ENCODE data around the gene PROP1.
"Not testable (repeated sequence)": the region's sequence is repeated elsewhere in the genome, so short reads cannot be mapped to it uniquely, and the experiment has no call there.

The PROP1 gene

DNA sequence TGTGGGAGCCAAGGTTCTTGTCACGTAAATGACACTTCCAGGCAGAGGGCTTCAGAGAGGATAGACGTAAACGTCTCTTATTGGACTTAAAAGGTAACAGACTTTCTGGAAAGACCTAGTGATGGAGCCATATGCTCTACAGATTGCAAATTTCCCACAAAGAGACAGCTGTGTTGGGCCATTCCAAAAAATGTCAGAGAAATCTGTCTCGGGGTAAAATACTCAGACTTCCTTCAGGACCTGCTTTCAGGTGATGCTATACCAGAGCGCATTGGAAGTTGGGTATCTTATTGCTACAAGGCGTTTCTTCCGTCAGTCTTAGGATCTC is 29.2 kb downstream of the PROP1 start:
- no peak overlapping the region for H3K27ac ChIP-seq (ENCODE audit: low read depth in 2 of 2, low read length in 2 of 2)
- H3K4me3 ChIP-seq (ENCODE audit: low read length in 2 of 2), result no peak overlapping the region
- H3K9me3 ChIP-seq (ENCODE audit: control insufficient read depth in 2 of 2, low read length in 2 of 2), result no peaks in the 10 kb centered on the region
- H3K36me3 ChIP-seq (ENCODE audit: control insufficient read depth in 2 of 2, insufficient read depth in 2 of 2, low read length in 2 of 2), result no peaks in the 10 kb centered on the region
- no peaks in the 10 kb centered on the region for H3K4me1 ChIP-seq (ENCODE audit: control insufficient read depth in 2 of 2, insufficient read depth in 2 of 2, low read length in 2 of 2)
- H3K27me3 ChIP-seq (ENCODE audit: control insufficient read depth in 2 of 2, insufficient read depth in 2 of 2, low read length in 2 of 2), result no peaks in the 10 kb centered on the region
- no peak overlapping the region for H3K9ac ChIP-seq (ENCODE audit: low read depth in 1 of 2, low read length in 2 of 2)

DNA sequence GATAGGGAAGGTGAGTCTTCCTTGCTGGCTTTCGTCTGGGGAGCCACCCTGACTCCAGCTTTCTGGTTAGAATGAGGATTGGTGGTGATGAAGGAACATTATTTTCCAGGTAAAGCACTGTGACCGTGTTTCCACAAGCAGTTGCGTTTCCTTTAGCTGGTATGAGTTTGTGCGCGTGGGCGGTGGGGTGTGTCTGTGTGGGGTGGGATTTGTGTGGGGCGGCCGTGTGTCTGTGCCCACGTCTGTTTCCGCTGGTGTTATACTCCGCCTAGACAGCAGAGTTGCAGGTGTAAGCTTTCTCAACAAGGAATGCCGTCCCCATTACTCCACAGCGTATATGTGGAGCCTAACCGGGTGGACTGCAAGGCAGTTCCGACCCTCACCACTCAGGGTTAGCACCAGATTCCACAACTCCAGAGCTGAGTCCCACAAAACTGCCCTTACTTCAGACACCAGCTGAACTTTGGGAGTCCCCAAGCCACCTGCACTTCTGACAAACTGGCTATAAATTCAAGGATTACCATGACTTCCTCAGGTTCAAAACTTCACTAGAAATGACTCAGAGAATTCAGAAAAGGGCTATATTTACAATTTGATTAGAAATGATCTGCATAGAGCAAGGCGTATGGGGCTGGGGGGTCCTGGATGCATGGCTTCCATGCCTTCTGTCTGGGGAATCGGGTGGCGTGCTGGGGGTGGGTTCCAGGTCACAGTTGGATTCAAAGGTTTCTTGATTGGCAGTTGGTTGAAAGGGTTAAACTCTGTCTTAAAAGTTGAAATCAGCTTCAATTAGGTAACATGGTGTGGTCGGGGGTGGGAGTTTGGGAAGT is 29.8 kb downstream of the PROP1 start:
- no peaks in the 10 kb centered on the region for H3K36me3 ChIP-seq (ENCODE audit: control insufficient read depth in 2 of 2, insufficient read depth in 2 of 2, low read length in 2 of 2)
- H3K9ac ChIP-seq (ENCODE audit: low read depth in 1 of 2, low read length in 2 of 2), result no peak overlapping the region
- H3K4me1 ChIP-seq (ENCODE audit: control insufficient read depth in 2 of 2, insufficient read depth in 2 of 2, low read length in 2 of 2), result no peaks in the 10 kb centered on the region
- H3K4me3 ChIP-seq (ENCODE audit: low read length in 2 of 2), result no peak overlapping the region
- no peaks in the 10 kb centered on the region for H3K27me3 ChIP-seq (ENCODE audit: control insufficient read depth in 2 of 2, insufficient read depth in 2 of 2, low read length in 2 of 2)
- no peaks in the 10 kb centered on the region for H3K9me3 ChIP-seq (ENCODE audit: control insufficient read depth in 2 of 2, low read length in 2 of 2)
- no peak overlapping the region for H3K27ac ChIP-seq (ENCODE audit: low read depth in 2 of 2, low read length in 2 of 2)

DNA sequence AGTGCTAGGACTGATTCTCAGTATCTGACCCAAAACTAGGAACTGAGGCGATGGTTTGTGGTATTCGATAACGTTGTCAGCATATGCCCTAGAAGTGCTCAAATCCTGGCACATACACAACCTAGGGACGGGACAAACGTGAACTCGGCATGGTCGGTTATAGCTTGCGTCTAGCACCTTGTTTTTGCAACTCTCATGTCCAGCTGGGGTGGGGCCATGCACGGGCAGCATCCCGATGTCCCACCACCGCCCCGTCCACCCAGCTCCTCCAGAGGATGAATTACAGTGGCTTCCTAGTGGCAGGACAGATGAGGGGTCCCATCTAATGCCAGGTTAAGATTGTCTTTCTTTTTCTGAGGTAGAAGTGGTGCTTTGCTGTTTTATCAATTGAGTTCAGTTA is 31.6 kb downstream of the PROP1 start:
- no peaks in the 10 kb centered on the region for H3K4me1 ChIP-seq (ENCODE audit: control insufficient read depth in 2 of 2, insufficient read depth in 2 of 2, low read length in 2 of 2)
- H3K27ac ChIP-seq (ENCODE audit: low read depth in 2 of 2, low read length in 2 of 2), result no peak overlapping the region
- H3K27me3 ChIP-seq (ENCODE audit: control insufficient read depth in 2 of 2, insufficient read depth in 2 of 2, low read length in 2 of 2), result no peaks in the 10 kb centered on the region
- no peaks in the 10 kb centered on the region for H3K9me3 ChIP-seq (ENCODE audit: control insufficient read depth in 2 of 2, low read length in 2 of 2)
- H3K4me3 ChIP-seq (ENCODE audit: low read length in 2 of 2), result no peak overlapping the region
- H3K9ac ChIP-seq (ENCODE audit: low read depth in 1 of 2, low read length in 2 of 2), result no peak overlapping the region
- H3K36me3 ChIP-seq (ENCODE audit: control insufficient read depth in 2 of 2, insufficient read depth in 2 of 2, low read length in 2 of 2), result no peaks in the 10 kb centered on the region

DNA sequence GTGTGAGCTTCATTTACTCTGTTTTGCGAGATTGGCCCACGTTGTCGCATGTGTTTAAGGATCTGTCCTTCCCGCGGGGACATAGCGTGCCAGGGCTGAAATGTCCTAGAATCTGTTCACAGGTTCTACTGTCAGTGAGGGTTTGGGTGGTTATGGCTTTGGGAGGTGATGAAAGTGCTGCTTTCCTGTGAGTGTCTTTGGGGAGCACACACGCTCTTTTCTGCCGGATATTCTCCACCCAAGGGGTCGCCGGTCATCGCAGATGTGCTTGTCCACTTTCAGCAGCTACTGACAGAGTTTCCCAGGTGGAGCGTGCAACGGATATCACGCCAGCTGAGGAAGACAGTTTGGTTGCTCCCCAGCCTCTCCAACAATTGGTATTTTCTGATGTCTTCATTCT is 32.1 kb downstream of the PROP1 start:
- Histone ChIP-seq H3K27me3 (ENCODE audit: control insufficient read depth in 2 of 2, insufficient read depth in 2 of 2, low read length in 2 of 2) (no peaks in the 10 kb centered on the region), H3K9ac (ENCODE audit: low read depth in 1 of 2, low read length in 2 of 2) (no peak overlapping the region), H3K4me1 (ENCODE audit: control insufficient read depth in 2 of 2, insufficient read depth in 2 of 2, low read length in 2 of 2) (no peaks in the 10 kb centered on the region), H3K9me3 (ENCODE audit: control insufficient read depth in 2 of 2, low read length in 2 of 2) (no peaks in the 10 kb centered on the region), H3K4me3 (ENCODE audit: low read length in 2 of 2) (no peak overlapping the region), H3K27ac (ENCODE audit: low read depth in 2 of 2, low read length in 2 of 2) (no peak overlapping the region), H3K36me3 (ENCODE audit: control insufficient read depth in 2 of 2, insufficient read depth in 2 of 2, low read length in 2 of 2) (no peaks in the 10 kb centered on the region)

DNA sequence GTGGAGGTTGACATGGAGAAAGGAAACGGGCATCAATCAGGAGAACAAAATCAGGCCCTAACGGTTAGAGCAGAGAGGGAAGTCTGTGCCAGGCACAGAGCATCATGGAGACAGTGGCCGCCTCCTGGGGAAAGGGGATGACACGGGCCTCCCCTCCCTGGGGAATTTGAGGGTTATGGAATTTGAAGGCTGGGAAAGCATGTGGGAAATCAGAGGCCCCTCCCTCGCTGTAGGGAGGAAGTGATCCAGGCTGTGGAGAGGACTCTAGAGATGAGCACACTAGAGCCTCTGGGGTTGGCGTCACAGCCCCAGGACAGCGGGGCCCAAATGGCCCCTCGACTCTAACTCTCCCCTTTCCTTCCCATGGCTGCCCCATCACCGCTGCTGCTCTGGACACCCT is 36.7 kb downstream of the PROP1 start:
- no peak overlapping the region for H3K27ac ChIP-seq (ENCODE audit: low read depth in 2 of 2, low read length in 2 of 2)
- H3K4me1 ChIP-seq (ENCODE audit: control insufficient read depth in 2 of 2, insufficient read depth in 2 of 2, low read length in 2 of 2), result no peaks in the 10 kb centered on the region
- no peak overlapping the region for H3K9ac ChIP-seq (ENCODE audit: low read depth in 1 of 2, low read length in 2 of 2)
- H3K4me3 ChIP-seq (ENCODE audit: low read length in 2 of 2), result no peak overlapping the region
- H3K9me3 ChIP-seq (ENCODE audit: control insufficient read depth in 2 of 2, low read length in 2 of 2), result no peaks in the 10 kb centered on the region
- H3K27me3 ChIP-seq (ENCODE audit: control insufficient read depth in 2 of 2, insufficient read depth in 2 of 2, low read length in 2 of 2), result no peaks in the 10 kb centered on the region
- H3K36me3 ChIP-seq (ENCODE audit: control insufficient read depth in 2 of 2, insufficient read depth in 2 of 2, low read length in 2 of 2), result no peaks in the 10 kb centered on the region

- no peaks in the 10 kb centered on the region for H3K36me3 ChIP-seq (ENCODE audit: control insufficient read depth in 2 of 2, insufficient read depth in 2 of 2, low read length in 2 of 2)
- H3K9me3 ChIP-seq (ENCODE audit: control insufficient read depth in 2 of 2, low read length in 2 of 2), result no peaks in the 10 kb centered on the region
- no peak overlapping the region for H3K9ac ChIP-seq (ENCODE audit: low read depth in 1 of 2, low read length in 2 of 2)
- H3K27me3 ChIP-seq (ENCODE audit: control insufficient read depth in 2 of 2, insufficient read depth in 2 of 2, low read length in 2 of 2), result no peaks in the 10 kb centered on the region
- H3K27ac ChIP-seq (ENCODE audit: low read depth in 2 of 2, low read length in 2 of 2), result no peak overlapping the region
- H3K4me3 ChIP-seq (ENCODE audit: low read length in 2 of 2), result no peak overlapping the region
- no peaks in the 10 kb centered on the region for H3K4me1 ChIP-seq (ENCODE audit: control insufficient read depth in 2 of 2, insufficient read depth in 2 of 2, low read length in 2 of 2)
These were observed 37.3 kb downstream of the PROP1 start for GRCh38 chr5:177958696-177959095.

GRCh38 chr5:177957241-177957640 is 38.8 kb downstream of the PROP1 start:
- H3K36me3 ChIP-seq (ENCODE audit: control insufficient read depth in 2 of 2, insufficient read depth in 2 of 2, low read length in 2 of 2), result no peaks in the 10 kb centered on the region
- H3K27me3 ChIP-seq (ENCODE audit: control insufficient read depth in 2 of 2, insufficient read depth in 2 of 2, low read length in 2 of 2), result no peaks in the 10 kb centered on the region
- no peak overlapping the region for H3K9ac ChIP-seq (ENCODE audit: low read depth in 1 of 2, low read length in 2 of 2)
- H3K4me1 ChIP-seq (ENCODE audit: control insufficient read depth in 2 of 2, insufficient read depth in 2 of 2, low read length in 2 of 2), result no peaks in the 10 kb centered on the region
- H3K27ac ChIP-seq (ENCODE audit: low read depth in 2 of 2, low read length in 2 of 2), result no peak overlapping the region
- no peak overlapping the region for H3K4me3 ChIP-seq (ENCODE audit: low read length in 2 of 2)
- H3K9me3 ChIP-seq (ENCODE audit: control insufficient read depth in 2 of 2, low read length in 2 of 2), result no peaks in the 10 kb centered on the region

DNA sequence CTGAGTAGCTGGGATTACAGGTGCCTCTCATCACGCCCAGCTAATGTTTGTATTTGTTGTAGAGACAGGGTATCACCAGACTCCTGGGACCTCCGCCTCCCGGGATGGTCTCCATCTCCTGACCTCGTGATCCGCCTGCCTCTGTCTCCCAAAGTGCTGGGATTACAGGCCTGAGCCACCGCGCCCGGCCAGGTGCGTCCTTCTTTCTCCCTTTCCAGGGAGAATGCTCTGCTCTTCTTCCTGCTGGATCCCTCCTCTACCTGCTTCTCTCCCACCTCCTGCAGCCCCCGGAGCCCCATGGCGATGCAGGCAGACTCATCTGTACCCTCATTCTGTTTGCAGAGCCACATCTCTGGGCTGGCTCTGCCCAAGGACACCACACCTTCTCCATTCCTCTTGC is 42.9 kb downstream of the PROP1 start:
- not testable (repeated sequence) for H3K36me3 ChIP-seq (ENCODE audit: control insufficient read depth in 2 of 2, insufficient read depth in 2 of 2, low read length in 2 of 2); H3K27ac ChIP-seq (ENCODE audit: low read depth in 2 of 2, low read length in 2 of 2); H3K9me3 ChIP-seq (ENCODE audit: control insufficient read depth in 2 of 2, low read length in 2 of 2); H3K4me3 ChIP-seq (ENCODE audit: low read length in 2 of 2); H3K27me3 ChIP-seq (ENCODE audit: control insufficient read depth in 2 of 2, insufficient read depth in 2 of 2, low read length in 2 of 2); H3K4me1 ChIP-seq (ENCODE audit: control insufficient read depth in 2 of 2, insufficient read depth in 2 of 2, low read length in 2 of 2); H3K9ac ChIP-seq (ENCODE audit: low read depth in 1 of 2, low read length in 2 of 2)

DNA sequence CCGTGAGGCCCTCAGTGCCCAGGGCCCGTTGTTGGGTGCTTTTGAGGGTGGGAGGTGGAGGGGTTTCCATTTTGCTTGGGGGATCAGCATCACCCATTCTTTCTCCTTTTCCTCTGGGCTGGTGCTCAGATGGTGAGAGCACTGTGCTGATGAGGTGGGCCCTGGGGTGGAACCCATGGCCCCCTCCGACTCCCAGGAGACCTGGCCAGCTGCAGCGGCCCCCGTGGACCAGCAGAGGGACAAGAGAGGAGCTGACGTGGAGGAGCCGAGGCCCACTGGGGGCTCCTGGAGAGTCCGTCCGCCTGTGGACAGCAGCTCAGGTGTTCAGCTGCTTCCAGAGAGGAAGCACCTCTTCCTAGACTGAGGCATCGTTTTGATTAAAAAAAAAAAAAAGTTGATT is 46.4 kb downstream of the PROP1 start:
- not testable (repeated sequence) for H3K36me3 ChIP-seq (ENCODE audit: control insufficient read depth in 2 of 2, insufficient read depth in 2 of 2, low read length in 2 of 2); H3K27me3 ChIP-seq (ENCODE audit: control insufficient read depth in 2 of 2, insufficient read depth in 2 of 2, low read length in 2 of 2); H3K9ac ChIP-seq (ENCODE audit: low read depth in 1 of 2, low read length in 2 of 2); H3K4me3 ChIP-seq (ENCODE audit: low read length in 2 of 2); H3K27ac ChIP-seq (ENCODE audit: low read depth in 2 of 2, low read length in 2 of 2); H3K9me3 ChIP-seq (ENCODE audit: control insufficient read depth in 2 of 2, low read length in 2 of 2); H3K4me1 ChIP-seq (ENCODE audit: control insufficient read depth in 2 of 2, insufficient read depth in 2 of 2, low read length in 2 of 2)

DNA sequence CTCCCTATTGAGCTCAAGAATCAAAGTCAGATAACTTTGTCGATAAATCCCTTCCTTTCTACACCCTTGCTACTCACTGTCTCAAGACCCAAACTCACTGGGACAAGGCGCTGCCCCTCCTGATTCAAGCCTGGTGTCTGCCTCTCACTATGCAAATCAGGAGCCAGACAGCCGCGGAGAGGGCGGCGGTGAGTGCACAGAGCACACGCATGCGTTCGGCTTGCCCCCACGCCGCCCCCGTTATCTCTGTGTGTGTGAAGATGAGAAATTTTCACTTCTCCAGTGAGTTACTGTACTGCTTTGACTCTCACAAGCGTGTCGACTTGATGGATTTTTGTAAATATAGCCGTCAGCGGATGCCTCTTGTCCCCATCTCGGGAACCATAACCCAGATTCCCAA is 47.0 kb downstream of the PROP1 start:
- H3K4me3 ChIP-seq (ENCODE audit: low read length in 2 of 2); H3K9me3 ChIP-seq (ENCODE audit: control insufficient read depth in 2 of 2, low read length in 2 of 2); H3K27me3 ChIP-seq (ENCODE audit: control insufficient read depth in 2 of 2, insufficient read depth in 2 of 2, low read length in 2 of 2); H3K4me1 ChIP-seq (ENCODE audit: control insufficient read depth in 2 of 2, insufficient read depth in 2 of 2, low read length in 2 of 2); H3K9ac ChIP-seq (ENCODE audit: low read depth in 1 of 2, low read length in 2 of 2); H3K27ac ChIP-seq (ENCODE audit: low read depth in 2 of 2, low read length in 2 of 2); H3K36me3 ChIP-seq (ENCODE audit: control insufficient read depth in 2 of 2, insufficient read depth in 2 of 2, low read length in 2 of 2): not testable (repeated sequence)

DNA sequence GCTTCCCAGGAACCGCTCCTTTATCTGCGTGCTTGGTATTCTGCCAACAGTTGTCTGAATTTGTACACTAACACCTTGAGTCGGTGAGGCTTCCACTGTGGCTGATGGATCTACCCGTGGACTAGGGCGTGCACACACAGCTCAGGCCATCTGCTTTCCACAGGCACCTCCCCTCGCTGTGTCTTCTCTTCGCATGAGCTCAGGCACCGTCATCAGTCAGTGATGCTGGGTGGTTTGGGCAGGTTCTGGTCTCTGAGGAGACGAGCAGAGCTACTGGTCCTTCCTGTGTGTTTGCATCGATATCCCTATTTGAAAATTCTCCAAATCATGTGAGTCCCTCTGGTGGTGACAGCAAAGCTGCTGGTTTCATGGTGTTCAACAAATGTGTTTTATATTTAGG is 48.1 kb downstream of the PROP1 start:
- not testable (repeated sequence) for H3K27me3 ChIP-seq (ENCODE audit: control insufficient read depth in 2 of 2, insufficient read depth in 2 of 2, low read length in 2 of 2); H3K36me3 ChIP-seq (ENCODE audit: control insufficient read depth in 2 of 2, insufficient read depth in 2 of 2, low read length in 2 of 2); H3K9me3 ChIP-seq (ENCODE audit: control insufficient read depth in 2 of 2, low read length in 2 of 2); H3K27ac ChIP-seq (ENCODE audit: low read depth in 2 of 2, low read length in 2 of 2); H3K4me3 ChIP-seq (ENCODE audit: low read length in 2 of 2); H3K9ac ChIP-seq (ENCODE audit: low read depth in 1 of 2, low read length in 2 of 2); H3K4me1 ChIP-seq (ENCODE audit: control insufficient read depth in 2 of 2, insufficient read depth in 2 of 2, low read length in 2 of 2)
